RWPE2 (cell line): Measurements from ENCODE around the gene CD93.

Source experiments
- ATAC-seq: fragments of 200-7000 bp; cut with Tn5 transposase; 3 replicates; pipeline ENCODE4 v1.9.1; 2021; ENCODE audit warnings: low read depth
- DNase-seq: peaks from one replicate; pipeline ENCODE4 v3.0.0-alpha.2; 2020; ENCODE audit warnings: low spot score
- H3K27ac ChIP-seq: fragments of 450-650 bp; 2 replicates; pipeline ENCODE4 v1.5.1; 2017; ENCODE audit warnings: mild to moderate bottlenecking; ENCODE audit not compliant: poor library complexity, severe bottlenecking
- H3K27me3 ChIP-seq: fragments of 250-450 bp; sonication (Bioruptor Pico); 2 replicates; pipeline ENCODE4 v1.5.1; 2021; ENCODE audit warnings: mild to moderate bottlenecking, moderate library complexity; ENCODE audit not compliant: insufficient read depth, poor library complexity, severe bottlenecking
- H3K36me3 ChIP-seq: fragments of 250-450 bp; sonication (Bioruptor Pico); 2 replicates; pipeline ENCODE4 v1.5.1; 2020; ENCODE audit warnings: low read depth, mild to moderate bottlenecking, moderate library complexity
- H3K4me1 ChIP-seq: fragments of 250-450 bp; sonication (Bioruptor Pico); 2 replicates; pipeline ENCODE4 v1.5.1; 2021; ENCODE audit warnings: mild to moderate bottlenecking, moderate library complexity; ENCODE audit not compliant: insufficient read depth, poor library complexity, severe bottlenecking
- H3K4me3 ChIP-seq: fragments of 250-450 bp; sonication (Bioruptor Pico); 2 replicates; pipeline ENCODE4 v1.5.1; 2021; ENCODE audit warnings: mild to moderate bottlenecking, moderate library complexity; ENCODE audit not compliant: severe bottlenecking
- H3K9me3 ChIP-seq: fragments of 250-450 bp; sonication (Bioruptor Pico); 2 replicates; pipeline ENCODE4 v1.5.1; 2021; ENCODE audit warnings: mild to moderate bottlenecking, moderate library complexity; ENCODE audit not compliant: severe bottlenecking
- CTCF ChIP-seq: fragments of 450-650 bp; IDR thresholded peaks from one replicate; pipeline ENCODE4 v1.5.1; 2017; ENCODE audit warnings: mild to moderate bottlenecking, moderate library complexity; ENCODE audit not compliant: poor library complexity, severe bottlenecking

CD93 gene

DNA sequence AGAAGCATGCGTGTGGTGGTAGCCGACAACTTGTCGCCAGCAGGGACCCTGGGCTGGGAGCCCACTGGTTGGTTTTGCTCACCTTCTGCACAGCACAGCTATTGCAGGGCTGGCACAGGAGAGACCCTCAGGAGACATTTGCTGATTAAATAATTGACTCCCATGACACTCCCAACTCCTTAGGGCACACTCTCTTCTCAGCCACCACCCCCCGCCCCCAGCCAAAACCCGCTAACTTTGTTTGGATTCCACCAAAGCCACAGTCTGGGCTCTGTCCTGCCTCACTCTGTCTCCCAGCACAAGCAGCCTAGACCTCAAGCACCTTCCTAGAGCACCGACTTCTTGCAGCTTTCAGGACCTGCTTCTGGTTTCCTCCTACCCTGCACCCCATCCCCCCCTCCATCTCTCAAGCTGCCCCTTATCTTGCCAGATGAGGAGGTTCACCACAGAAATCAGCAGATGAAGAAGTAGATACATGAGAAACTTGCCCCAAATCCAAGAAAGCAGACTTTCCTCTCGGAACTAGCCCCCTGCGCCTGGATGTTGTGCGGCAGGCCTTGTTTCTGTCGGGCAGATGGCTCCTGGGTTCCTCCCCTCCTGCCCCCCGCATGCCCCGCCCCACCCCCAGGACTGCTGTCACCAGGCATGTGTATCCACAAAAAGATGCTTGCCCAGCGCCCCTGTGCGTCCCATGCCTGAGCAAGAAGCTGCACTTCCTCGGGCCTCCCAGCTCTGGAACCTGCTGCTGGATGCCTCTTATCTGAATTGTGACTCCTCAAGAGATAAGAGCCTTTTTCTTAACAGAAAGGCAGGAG lies 35.0 kb upstream of the CD93 start:
- Histone ChIP-seq H3K27me3 (no peaks in the 10 kb centered on the region), H3K4me3 (no peak overlapping the region), H3K27ac (no peak overlapping the region), H3K9me3 (no peaks in the 10 kb centered on the region), H3K4me1 (no peaks in the 10 kb centered on the region), H3K36me3 (no peaks in the 10 kb centered on the region)
- TF ChIP-seq CTCF = no peak
- no peak for ATAC-seq
- DNase-seq = peak; percentile 42

DNA sequence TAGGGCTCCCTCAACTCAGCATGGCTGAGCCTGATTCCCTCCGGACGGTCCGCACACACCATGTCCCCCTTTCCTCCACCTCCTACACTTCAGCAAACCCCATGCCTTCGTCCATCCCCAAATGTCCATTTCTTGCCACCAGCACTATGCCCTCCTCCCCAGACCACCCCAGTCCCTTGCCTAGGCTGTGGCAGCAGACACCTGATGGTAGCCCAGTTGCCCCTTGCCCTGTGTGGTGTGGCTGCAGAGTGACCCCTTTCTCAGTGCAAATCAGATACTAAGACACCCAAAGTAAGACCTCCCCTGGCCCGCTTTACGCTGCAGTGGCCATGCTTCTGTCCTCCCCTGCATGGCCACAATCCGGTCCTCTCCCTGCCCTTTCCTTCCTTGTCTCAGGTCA lies 34.1 kb upstream of the CD93 start:
- Histone ChIP-seq H3K9me3 (no peaks in the 10 kb centered on the region), H3K4me3 (no peak overlapping the region), H3K27ac (no peak overlapping the region), H3K4me1 (no peaks in the 10 kb centered on the region), H3K36me3 (no peaks in the 10 kb centered on the region), H3K27me3 (no peaks in the 10 kb centered on the region)
- DNase-seq (peak; percentile 28), ATAC-seq (no peak)
- TF ChIP-seq CTCF = no peak

DNA sequence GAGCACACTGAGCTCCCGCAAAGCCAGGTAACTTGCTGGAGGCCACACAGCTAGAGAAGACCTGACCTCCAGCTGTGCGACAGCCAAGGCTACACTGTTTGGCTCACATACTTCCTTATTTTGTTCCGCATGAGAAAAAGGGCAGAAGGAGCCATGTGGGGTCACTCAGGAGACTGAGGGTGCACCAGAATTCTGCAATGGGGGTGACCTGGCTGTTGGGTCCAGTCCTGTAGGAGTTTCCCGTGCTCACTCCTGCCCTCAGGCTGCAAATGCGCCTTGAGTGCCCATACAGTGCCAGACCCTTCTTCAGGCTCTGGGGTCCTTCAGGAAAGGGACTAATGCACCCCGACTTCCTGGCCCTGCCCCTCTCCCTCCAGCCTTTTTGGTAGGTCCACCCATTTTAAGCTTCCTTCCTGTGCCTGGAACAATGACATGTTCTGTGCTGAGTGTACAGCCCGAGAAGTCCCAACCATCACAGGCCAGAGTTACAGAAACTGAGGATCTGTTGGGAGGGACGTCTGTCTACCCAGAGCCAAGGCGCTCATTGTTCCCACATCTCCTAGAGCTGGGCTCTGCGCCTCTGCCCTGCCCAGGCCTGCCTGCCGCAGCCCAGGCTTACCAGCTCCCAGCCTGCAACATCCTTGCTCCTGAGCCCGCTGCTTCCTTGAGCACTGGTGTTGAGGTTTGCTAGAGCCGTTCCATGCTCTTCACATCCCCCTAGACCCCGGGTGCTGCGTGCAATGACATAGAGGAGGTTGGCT lies 33.5 kb upstream of the CD93 start:
- Histone ChIP-seq H3K27me3 (no peaks in the 10 kb centered on the region), H3K27ac (no peak overlapping the region), H3K4me3 (no peak overlapping the region), H3K36me3 (no peaks in the 10 kb centered on the region), H3K4me1 (no peaks in the 10 kb centered on the region), H3K9me3 (no peaks in the 10 kb centered on the region)
- DNase-seq (peak; percentile 21), ATAC-seq (no peak)
- TF ChIP-seq CTCF = no peak

GRCh38 chr20:23118766-23119165 lies 32.6 kb upstream of the CD93 start:
- H3K4me3 ChIP-seq = no peak overlapping the region
- no peaks in the 10 kb centered on the region for H3K4me1 ChIP-seq
- H3K9me3 ChIP-seq = no peaks in the 10 kb centered on the region
- H3K36me3 ChIP-seq = no peaks in the 10 kb centered on the region
- H3K27me3 ChIP-seq = no peaks in the 10 kb centered on the region
- no peak overlapping the region for H3K27ac ChIP-seq
- no peak for TF ChIP-seq CTCF
- DNase-seq (peak; percentile 49), ATAC-seq (no peak)
